Sciatic nerve (tissue), 2 donors: ENCODE data around the gene UBE2E1. TPM values are rescaled to one million over a fixed set of nuclear protein-coding genes. Genes with fewer than 3 reads are reported as not detected.

Source experiments
- ATAC-seq: fragments of 200-7000 bp; cut with Tn5 transposase; one replicate; pipeline ENCODE4 v1.9.1; 2020; ENCODE audit warnings: mild to moderate bottlenecking, moderate library complexity
- DNase-seq: peaks from one replicate; pipeline ENCODE4 v3.0.0-alpha.2; 2020; ENCODE audit warnings: low spot score
- intact Hi-C: fragments of 100-400 bp; cut with DNase I; formaldehyde crosslinking; loops from one replicate; pipeline ENCODE4 v1.14.2; 2022
- total RNA-seq: library from RNA; stranded (reverse); fragmentation: NEBNext Ultra II Directional; extraction: Animal tissue kit (Norgen Biotek cat#: 25700); gene quantifications from one replicate; pipeline ENCODE4 v1.2.1, GENCODE V29; 2021
- donor health status: DM: no; HTN: no; CAD: no.
- donor health status: DM: no; HTN: no; CAD: no.

UBE2E1 gene
- total RNA-seq, 1 donor from 2014 or later = 152 TPM

GRCh38 chr3:23816721-23817120 is 11.0 kb downstream of the UBE2E1 start:
- intact Hi-C loops = no loop called here
- DNase-seq = no peak
- no peak for ATAC-seq

GRCh38 chr3:23817508-23818223 is 11.9 kb downstream of the UBE2E1 start:
- DNase-seq (no peak), ATAC-seq (no peak)
- intact Hi-C loops = no loop called here

GRCh38 chr3:23819599-23820360 is 14.0 kb downstream of the UBE2E1 start:
- intact Hi-C loops = no loop called here

GRCh38 chr3:23820888-23821287 is 15.1 kb downstream of the UBE2E1 start:
- intact Hi-C loops = no loop called here
- no peak for DNase-seq
- no peak for ATAC-seq

More at GRCh38 chr3:23819599-23820360, 14.0 kb downstream of the UBE2E1 start:
- peak; percentile 72 for ATAC-seq
- DNase-seq = no peak

GRCh38 chr3:23821858-23822257 is 16.1 kb downstream of the UBE2E1 start:
- ATAC-seq = no peak
- DNase-seq = no peak
- intact Hi-C loops = loop anchor here (1.0 kb wide), 1 partner anchor 8 kb away; no protein-coding TSS in a partner anchor

GRCh38 chr3:23822559-23822958 is 16.8 kb downstream of the UBE2E1 start:
- intact Hi-C loops = loop anchor here (1.0 kb wide), 1 partner anchor 8 kb away; no protein-coding TSS in a partner anchor
- no peak for DNase-seq
- no peak for ATAC-seq

GRCh38 chr3:23823620-23824019 is 17.9 kb downstream of the UBE2E1 start:
- ATAC-seq = no peak
- intact Hi-C loops = no loop called here

GRCh38 chr3:23824699-23825444 is 19.1 kb downstream of the UBE2E1 start:
- ATAC-seq = no peak
- intact Hi-C loops = no loop called here
- DNase-seq = no peak

More at GRCh38 chr3:23823620-23824019, 17.9 kb downstream of the UBE2E1 start:
- no peak for DNase-seq

- ATAC-seq (no peak), DNase-seq (no peak)
- intact Hi-C loops = no loop called here
Observed at GRCh38 chr3:23825802-23826201, 20.0 kb downstream of the UBE2E1 start.

GRCh38 chr3:23826382-23827064 is 20.8 kb downstream of the UBE2E1 start:
- ATAC-seq (peak; percentile 56), DNase-seq (no peak)
- intact Hi-C loops = no loop called here

- intact Hi-C loops = no loop called here
- DNase-seq (no peak), ATAC-seq (no peak)
Observed at GRCh38 chr3:23829242-23829934, 23.6 kb downstream of the UBE2E1 start.

- DNase-seq = no peak
- intact Hi-C loops = loop anchor here (1.0 kb wide), 1 partner anchor 9 kb away; no protein-coding TSS in a partner anchor
- no peak for ATAC-seq
Observed at GRCh38 chr3:23830869-23831484, 25.2 kb downstream of the UBE2E1 start.

GRCh38 chr3:23831517-23832394 is 26.0 kb downstream of the UBE2E1 start:
- ATAC-seq (no peak), DNase-seq (no peak)
- intact Hi-C loops = no loop called here

- DNase-seq = no peak
- intact Hi-C loops = no loop called here
- no peak for ATAC-seq
Observed at GRCh38 chr3:23832523-23832922, 26.8 kb downstream of the UBE2E1 start.

- intact Hi-C loops = no loop called here
- DNase-seq (no peak), ATAC-seq (peak; percentile 38)
Observed at GRCh38 chr3:23834082-23834870, 28.5 kb downstream of the UBE2E1 start.

- DNase-seq (no peak), ATAC-seq (no peak)
- intact Hi-C loops = no loop called here
Observed at GRCh38 chr3:23835087-23835486, 29.3 kb downstream of the UBE2E1 start.
